H54 (cell line): ENCODE data around the gene TNFSF12.
"Not testable (repeated sequence)": the region's sequence is repeated elsewhere in the genome, so short reads cannot be mapped to it uniquely, and the experiment has no call there.

Source experiments
- DNase-seq: peaks from one replicate; pipeline ENCODE4 v3.0.0; 2011; ENCODE audit warnings: low spot score, mixed read lengths; ENCODE audit not compliant: insufficient read length
- FAIRE-seq: peaks from 3 replicates; lab custom pipeline; 2011; peaks lifted over from hg19 to GRCh38; lab: Jason Lieb, UNC
- POLR2A ChIP-seq: IDR thresholded peaks from 2 replicates; pipeline ENCODE4 v1.6.1; 2011; ENCODE audit warnings: low read depth, mild to moderate bottlenecking, low read length

Gene TNFSF12

GRCh38 chr17:7591596-7591995 is 42.7 kb downstream of the TNFSF12 start:
- no peak for FAIRE-seq
- DNase-seq, result no peak
- no peak for TF ChIP-seq POLR2A

- FAIRE-seq, result no peak
- no peak for TF ChIP-seq POLR2A
- DNase-seq, result no peak
Measured at GRCh38 chr17:7592422-7593021, 43.7 kb downstream of the TNFSF12 start.

GRCh38 chr17:7593296-7593695 is 44.4 kb downstream of the TNFSF12 start:
- no peak for FAIRE-seq
- DNase-seq, result no peak
- no peak for TF ChIP-seq POLR2A

GRCh38 chr17:7597561-7597960 is 48.7 kb downstream of the TNFSF12 start:
- DNase-seq, FAIRE-seq: not testable (repeated sequence)

GRCh38 chr17:7606280-7606679 is 57.4 kb downstream of the TNFSF12 start:
- FAIRE-seq, result no peak

More at GRCh38 chr17:7606280-7606679, 57.4 kb downstream of the TNFSF12 start:
- no peak for TF ChIP-seq POLR2A
- DNase-seq, result no peak
